Lung (tissue), 12 donors: ENCODE results near the gene SLC6A17. TPM values are rescaled to one million over a fixed set of nuclear protein-coding genes. Genes with fewer than 3 reads are reported as not detected.

Experiments used
- ATAC-seq: fragments of 200-7000 bp; cut with Tn5 transposase; one replicate; pipeline ENCODE4 v1.9.1; 2020; ENCODE audit warnings: moderate number of reproducible peaks; ENCODE audit not compliant: insufficient read depth, low FRiP score
- DNase-seq, 3 donors: peaks; one replicate each; pipeline ENCODE4 v3.0.0-alpha.2; 2013 to 2017
- H3K27ac ChIP-seq, 2 donors: one replicate each; pipeline ENCODE4 v1.5.1; 2013; ENCODE audit warnings: mild to moderate bottlenecking in 2 of 2, moderate library complexity in 2 of 2, control low read depth in 1 of 2, inconsistent platforms in 1 of 2, low read depth in 1 of 2, low read length in 1 of 2
- H3K27me3 ChIP-seq, 3 donors: one replicate each; pipeline ENCODE4 v1.5.1; 2013; ENCODE audit warnings: low read length in 2 of 3; ENCODE audit not compliant: control insufficient read depth in 3 of 3, insufficient read depth in 3 of 3
- H3K36me3 ChIP-seq, 4 donors: one replicate each; pipeline ENCODE4 v1.5.1; 2013; ENCODE audit warnings: low read length in 4 of 4, mild to moderate bottlenecking in 1 of 4, moderate library complexity in 1 of 4; ENCODE audit not compliant: control insufficient read depth in 4 of 4, insufficient read depth in 4 of 4
- H3K4me1 ChIP-seq, 5 donors: one replicate each; pipeline ENCODE4 v1.5.1; 2013; ENCODE audit warnings: low read length in 5 of 5, mild to moderate bottlenecking in 2 of 5, moderate library complexity in 1 of 5; ENCODE audit not compliant: control insufficient read depth in 5 of 5, insufficient read depth in 5 of 5
- H3K4me3 ChIP-seq: one replicate; pipeline ENCODE4 v1.5.1; 2013; ENCODE audit warnings: mild to moderate bottlenecking, control low read depth, moderate library complexity
- H3K9ac ChIP-seq, 2 donors: one replicate each; pipeline ENCODE4 v1.5.1; 2013; ENCODE audit warnings: low read length in 2 of 2, control low read depth in 1 of 2; ENCODE audit not compliant: insufficient read depth in 1 of 2
- H3K9me3 ChIP-seq, 4 donors: one replicate each; pipeline ENCODE4 v1.5.1; 2013; ENCODE audit warnings: low read length in 3 of 4, mild to moderate bottlenecking in 1 of 4, moderate library complexity in 1 of 4; ENCODE audit not compliant: control insufficient read depth in 4 of 4, insufficient read depth in 3 of 4
- CTCF ChIP-seq: IDR thresholded peaks from 2 replicates; pipeline ENCODE4 v1.5.1; 2012; ENCODE audit warnings: mild to moderate bottlenecking; ENCODE audit errors: control extremely low read depth, extremely low read depth
- WGBS, 2 donors: extraction: QIAGEN DNeasy Blood & Tissue Kit; methylation state at CpG; one replicate each; pipeline ENCODE4 v1.1.7; 2013; 5-methylcytosine and 5-hydroxymethylcytosine counted together
- polyA plus RNA-seq, 2 donors: library from polyadenylated mRNA; stranded (reverse); fragments of 200-250 nt; gene quantifications; one replicate each; pipeline ENCODE4 v1.2.1, GENCODE V29; 2013
- total RNA-seq, 2 donors: library from RNA; depleted of rRNA in 1 of 2; stranded (reverse); fragments of >200 nt in 1 of 2; gene quantifications; one replicate each; pipeline ENCODE4 v1.2.1, GENCODE V29; 2014 to 2021
- donor health status: control.
- donor health status: control.
- donor health status: Bipolar disorder and iron deficiency.
- donor health status: healthy.
- donor health status: DM: yes; HTN: yes; CAD: no.

Gene SLC6A17
- total and polyA plus RNA-seq, 4 donors, result 0.02 to 0.09 (median 0.03) TPM

- peaks cover 0 to 5% (median 0%) of the 10 kb centered on the region in 5 donors for H3K4me1 ChIP-seq
- H3K27ac ChIP-seq, result no peak overlapping the region
- H3K27me3 ChIP-seq, result peaks cover 0 to 5% (median 0%) of the 10 kb centered on the region in 3 donors
- H3K4me3 ChIP-seq, result no peak overlapping the region
- TF ChIP-seq CTCF, result no peak
- WGBS, 2 donors, result 60 to 62% methylated on average over 8 of the region's 8 CpGs
- no peaks in the 10 kb centered on the region for H3K36me3 ChIP-seq
- DNase-seq (no peak), ATAC-seq (no peak)
- H3K9me3 ChIP-seq, result peaks cover 0 to 3% (median 0%) of the 10 kb centered on the region in 4 donors
- H3K9ac ChIP-seq, result no peak overlapping the region
Observed at GRCh38 chr1:110190282-110190929, 40.1 kb downstream of the SLC6A17 start.

GRCh38 chr1:110192541-110192940 lies 42.2 kb downstream of the SLC6A17 start:
- Histone ChIP-seq H3K4me1 (peaks cover 0 to 5% (median 0%) of the 10 kb centered on the region in 5 donors), H3K27me3 (no peaks in the 10 kb centered on the region), H3K4me3 (no peak overlapping the region), H3K27ac (no peak overlapping the region), H3K9me3 (peaks cover 0 to 3% (median 0%) of the 10 kb centered on the region in 4 donors), H3K36me3 (no peaks in the 10 kb centered on the region), H3K9ac (no peak overlapping the region)
- TF ChIP-seq CTCF, result no peak
- DNase-seq (no peak), ATAC-seq (no peak)
- 84 to 88% methylated on average over 8 of the region's 8 CpGs for WGBS, 2 donors

- Histone ChIP-seq H3K27ac (no peak overlapping the region), H3K9ac (no peak overlapping the region), H3K9me3 (peaks cover 0 to 5% (median 0%) of the 10 kb centered on the region in 4 donors), H3K36me3 (no peaks in the 10 kb centered on the region), H3K27me3 (no peaks in the 10 kb centered on the region), H3K4me1 (no peaks in the 10 kb centered on the region), H3K4me3 (no peak overlapping the region)
- TF ChIP-seq CTCF, result no peak
- no peak for ATAC-seq
- DNase-seq, result no peak
- 90 to 91% methylated on average over 9 to 10 of the region's 10 CpGs for WGBS, 2 donors
Observed at GRCh38 chr1:110195196-110195595, 44.9 kb downstream of the SLC6A17 start.
